GM10847 (cell line): ENCODE measurements around the gene HNRNPCL4.
"Not testable (repeated sequence)": the region's sequence is repeated elsewhere in the genome, so short reads cannot be mapped to it uniquely, and the experiment has no call there.

Experiments
- POLR2A ChIP-seq: IDR thresholded peaks from 2 replicates; pipeline ENCODE4 v1.6.1; 2011; ENCODE audit not compliant: insufficient read length; ENCODE audit errors: extremely low read depth

The HNRNPCL4 gene

DNA sequence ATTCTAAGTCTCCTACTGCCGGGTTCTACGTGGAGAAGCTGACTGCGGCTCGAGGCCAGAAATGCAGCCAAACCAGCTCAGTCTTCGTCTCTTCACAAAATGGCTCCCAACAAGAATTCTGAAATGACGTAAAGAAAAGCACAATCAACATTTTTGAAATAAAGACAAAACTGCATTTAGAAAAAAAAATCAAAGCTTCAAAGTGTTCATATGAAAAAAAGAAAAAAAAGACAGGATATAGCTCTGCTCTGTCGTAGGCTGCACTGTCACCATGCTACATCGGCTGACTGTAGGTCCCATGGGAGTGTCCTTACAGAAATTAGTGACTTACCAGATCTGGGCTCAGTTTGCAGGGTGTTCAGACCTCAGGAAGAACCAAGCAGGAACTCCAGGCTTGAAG lies at the start of gene HNRNPCL4:
Gene HNRNPCL4 (minus strand): TSS at position 101 of the 400 bp plus-strand sequence. CDS start 164 bp downstream, outside the sequence.
- TF ChIP-seq POLR2A = not testable (repeated sequence)

GRCh38 chr1:13201309-13201708 lies 35.9 kb upstream of the HNRNPCL4 start, which contains the start of gene PRAMEF13:
Gene PRAMEF13 (minus strand): TSS chr1:13201409. CDS start chr1:13199589, 1,820 bp downstream.
- TF ChIP-seq POLR2A = not testable (repeated sequence)

- not testable (repeated sequence) for TF ChIP-seq POLR2A
Observed at GRCh38 chr1:13171548-13171947, 6.1 kb upstream of the HNRNPCL4 start, which contains the start of gene PRAMEF9. Gene PRAMEF9 (plus strand): TSS chr1:13171848. CDS start chr1:13175281, 3,433 bp downstream.

DNA sequence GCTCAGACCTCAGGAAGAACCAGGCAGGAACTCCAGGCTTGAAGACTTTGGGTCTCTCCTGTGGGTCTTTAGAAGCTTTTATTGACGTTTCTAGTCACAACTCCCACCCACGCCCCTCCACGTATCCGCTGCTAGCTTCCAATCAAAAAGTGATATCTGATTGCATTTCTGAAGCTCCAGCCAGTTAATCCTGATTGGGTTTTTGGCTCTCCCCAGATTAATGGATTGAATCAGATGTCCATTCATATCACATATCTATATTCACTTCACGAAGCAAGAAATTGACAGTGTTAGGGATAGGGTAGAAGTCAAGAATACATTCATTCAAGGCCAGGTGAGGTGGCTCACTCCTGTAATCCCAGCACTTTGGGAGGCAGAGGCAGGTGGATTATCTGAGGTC lies 9.5 kb downstream of the HNRNPCL4 start, which contains the start of gene PRAMEF26:
Gene PRAMEF26 (minus strand): TSS at position 101 of the 400 bp plus-strand sequence. CDS start 2,914 bp downstream, outside the sequence.
- not testable (repeated sequence) for TF ChIP-seq POLR2A

DNA sequence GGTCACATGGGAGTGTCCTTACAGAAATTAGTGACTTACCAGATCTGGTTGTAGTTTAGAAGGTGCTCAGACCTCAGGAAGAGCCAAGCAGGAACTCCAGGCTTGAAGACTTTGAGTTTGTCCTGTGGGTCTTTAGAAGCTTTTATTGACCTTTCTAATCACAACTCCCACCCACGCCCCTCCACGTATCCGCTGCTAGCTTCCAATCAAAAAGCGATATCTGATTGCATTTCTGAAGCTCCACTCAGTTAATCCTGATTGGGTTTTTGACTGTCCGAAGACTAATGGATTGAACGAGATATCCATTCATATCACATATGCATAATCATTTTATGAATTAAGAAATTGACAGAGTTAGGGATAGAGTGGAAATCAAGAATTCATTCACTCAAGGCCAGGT lies 48.7 kb downstream of the HNRNPCL4 start, which contains the start of gene HNRNPCL2:
Gene HNRNPCL2 (minus strand): TSS at position 101 of the 400 bp plus-strand sequence. CDS start 454 bp downstream, outside the sequence.
- TF ChIP-seq POLR2A = not testable (repeated sequence)
